Stimulated activated naive CD4-positive, alpha-beta T cell (primary cell): ENCODE results near the gene C22orf42.
"Not testable (repeated sequence)": the region's sequence is repeated elsewhere in the genome, so short reads cannot be mapped to it uniquely, and the experiment has no call there.

Experiments used
- DNase-seq, 6 experiments: peaks; one replicate each; lab custom pipeline; 2025; lab: John Stamatoyannopoulos, UW

Gene C22orf42, protein sequence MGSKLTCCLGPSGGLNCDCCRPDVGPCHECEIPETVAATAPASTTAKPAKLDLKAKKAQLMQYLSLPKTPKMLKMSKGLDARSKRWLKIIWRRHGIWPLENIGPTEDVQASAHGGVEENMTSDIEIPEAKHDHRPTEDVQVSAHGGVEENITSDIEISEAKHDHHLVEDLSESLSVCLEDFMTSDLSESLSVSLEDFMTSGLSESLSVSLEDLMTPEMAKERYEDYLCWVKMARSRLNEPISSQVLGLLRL

DNA sequence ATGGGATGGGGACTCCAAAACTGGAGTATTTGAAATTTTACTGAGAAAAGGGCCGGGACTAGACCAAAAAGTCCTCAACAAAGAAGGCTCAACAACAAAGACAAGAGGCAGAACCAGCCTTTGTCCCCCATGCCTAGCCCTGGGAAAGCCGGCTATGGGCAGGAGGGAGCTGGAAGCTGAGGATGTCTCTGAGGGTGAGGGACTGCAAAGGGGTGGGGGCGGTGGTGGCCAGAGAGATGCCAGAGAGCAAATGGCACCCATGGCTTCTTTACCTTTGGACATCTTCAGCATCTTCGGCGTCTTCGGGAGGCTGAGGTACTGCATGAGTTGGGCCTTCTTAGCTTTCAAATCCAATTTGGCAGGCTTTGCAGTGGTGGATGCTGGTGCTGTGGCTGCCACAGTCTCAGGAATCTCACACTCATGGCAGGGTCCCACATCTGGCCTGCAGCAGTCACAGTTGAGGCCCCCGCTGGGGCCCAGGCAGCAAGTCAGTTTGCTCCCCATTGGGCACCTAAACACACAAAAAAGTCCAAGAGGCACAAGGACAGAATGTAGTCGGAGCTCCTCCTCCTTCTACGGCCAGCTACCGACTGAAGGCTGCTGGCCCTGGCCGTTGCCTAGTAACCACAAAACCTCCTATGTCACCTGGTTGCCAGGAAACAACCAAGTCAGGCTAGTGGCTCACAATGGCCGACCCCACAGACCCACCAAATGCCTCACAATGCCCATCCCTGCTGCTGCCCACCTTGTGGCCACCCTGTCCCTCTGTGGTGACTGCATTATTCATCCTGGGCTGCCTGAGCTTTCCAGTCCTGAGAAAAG, at the start of gene C22orf42:
Gene C22orf42, minus strand, starts transcription at position 592 of the 822 bp plus-strand sequence. Its CDS starts 88 bp downstream, at position 504.
- no peak for DNase-seq

DNA sequence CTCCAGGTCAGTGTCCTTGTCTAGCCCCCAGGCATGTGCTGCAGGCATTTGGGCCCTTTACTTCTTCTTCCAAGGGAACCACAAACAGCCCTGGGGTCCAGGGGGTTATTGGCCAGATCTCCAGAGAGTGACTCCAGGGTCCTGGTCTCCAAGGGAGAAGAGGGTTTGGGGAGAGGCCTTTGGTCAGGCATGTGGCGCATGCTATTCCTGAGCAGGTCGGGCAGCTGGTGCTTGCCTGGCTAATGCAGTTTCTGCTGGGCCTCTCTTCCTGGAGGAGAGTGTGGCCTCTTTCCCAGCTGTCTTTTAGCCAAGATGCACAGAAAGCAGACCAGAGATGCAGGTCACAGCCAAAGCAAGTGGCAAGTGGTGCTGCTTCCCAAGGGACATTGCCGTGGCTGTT, 49.6 kb upstream of the C22orf42 start:
- DNase-seq, result no peak

DNA sequence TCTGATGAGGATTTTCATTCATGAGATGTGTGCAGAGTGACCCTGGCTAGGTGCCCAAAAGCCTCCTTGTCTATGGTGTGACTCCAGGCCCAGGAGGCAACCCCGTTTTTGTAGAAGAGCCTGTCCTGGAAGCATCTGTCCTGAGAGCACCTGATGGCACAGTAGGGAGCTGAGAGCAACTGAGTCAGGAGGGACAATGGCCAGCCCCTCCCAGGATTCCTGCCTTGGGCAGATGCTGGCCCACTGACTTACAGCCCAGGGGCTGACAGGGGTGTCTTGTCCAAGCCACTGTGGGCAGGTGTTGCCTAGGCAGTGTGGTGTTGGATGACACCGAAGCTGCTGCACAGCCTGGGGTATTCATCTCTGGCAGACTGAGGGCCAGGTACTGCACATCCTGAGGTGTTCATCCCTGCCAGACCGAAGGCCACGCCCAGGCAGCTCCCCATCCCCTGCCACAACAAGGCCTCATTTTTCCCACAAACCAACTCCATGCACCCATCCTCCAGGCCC, 48.9 kb upstream of the C22orf42 start:
- DNase-seq, result no peak

GRCh38 chr22:32206774-32207758, 48.0 kb upstream of the C22orf42 start:
- peak in 3 of 6 experiments; percentile 17 to 39 (median 36) for DNase-seq

- no peak for DNase-seq
Measured at GRCh38 chr22:32205974-32206773, 47.1 kb upstream of the C22orf42 start.

- DNase-seq, result peak in 5 of 6 experiments; percentile 26 to 84 (median 47)
Measured at GRCh38 chr22:32204856-32205722, 46.0 kb upstream of the C22orf42 start, which contains the start of gene RFPL2. RFPL2 (minus strand) TSS chr22:32205073; CDS start chr22:32202451, 2,622 bp downstream.

- peak in 4 of 6 experiments; percentile 22 to 84 (median 40) for DNase-seq
Measured at GRCh38 chr22:32204040-32204855, 45.1 kb upstream of the C22orf42 start.

GRCh38 chr22:32203181-32204039, 44.3 kb upstream of the C22orf42 start:
- DNase-seq, result peak in 2 of 6 experiments; percentile 13 to 30

- peak in 3 of 6 experiments; percentile 4 to 36 (median 31) for DNase-seq
Measured at GRCh38 chr22:32202539-32203180, 43.6 kb upstream of the C22orf42 start.

DNA sequence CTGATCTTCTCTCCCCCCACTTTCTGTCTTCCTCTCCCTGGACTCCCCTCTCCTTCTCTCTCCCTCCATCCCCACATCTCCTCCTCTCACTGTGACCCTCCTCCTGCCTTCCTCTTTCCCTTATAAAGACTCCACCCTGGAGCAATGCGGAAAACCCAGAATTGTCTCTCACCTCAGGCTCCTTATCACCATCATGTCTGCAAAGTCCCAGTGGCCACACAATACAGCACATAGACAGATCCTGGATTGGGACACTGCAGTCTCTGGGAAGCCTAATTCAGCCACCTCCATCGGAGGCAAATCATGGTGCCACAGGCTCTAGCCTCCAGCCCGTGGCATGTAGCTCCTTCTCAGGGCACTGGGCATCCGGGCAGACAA, 43.0 kb upstream of the C22orf42 start:
- no peak for DNase-seq

DNA sequence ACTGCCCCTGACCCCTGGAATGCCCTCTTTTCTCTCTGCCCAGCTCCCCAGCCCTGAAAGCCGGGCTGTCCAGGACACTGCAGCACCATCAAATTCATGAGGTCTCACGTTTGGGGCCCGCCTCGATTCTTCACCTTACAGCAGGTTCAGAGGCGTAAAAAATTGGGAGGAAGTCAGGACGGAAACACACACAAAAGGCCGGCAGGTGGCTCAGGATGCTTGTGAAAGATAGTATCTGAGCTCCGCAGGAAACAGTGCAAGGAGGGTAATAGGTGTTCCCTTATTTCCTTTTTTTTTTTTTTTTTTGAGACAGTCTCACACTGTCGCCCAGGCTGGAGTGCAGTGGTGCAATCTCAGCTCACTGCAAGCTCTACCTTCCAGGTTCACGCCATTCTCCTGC, 41.6 kb upstream of the C22orf42 start:
- peak in 3 of 6 experiments; percentile 5 to 25 (median 25) for DNase-seq

GRCh38 chr22:32199961-32200360, 40.9 kb upstream of the C22orf42 start:
- DNase-seq, result no peak

- no peak for DNase-seq
Measured at GRCh38 chr22:32199341-32199740, 40.2 kb upstream of the C22orf42 start.

DNA sequence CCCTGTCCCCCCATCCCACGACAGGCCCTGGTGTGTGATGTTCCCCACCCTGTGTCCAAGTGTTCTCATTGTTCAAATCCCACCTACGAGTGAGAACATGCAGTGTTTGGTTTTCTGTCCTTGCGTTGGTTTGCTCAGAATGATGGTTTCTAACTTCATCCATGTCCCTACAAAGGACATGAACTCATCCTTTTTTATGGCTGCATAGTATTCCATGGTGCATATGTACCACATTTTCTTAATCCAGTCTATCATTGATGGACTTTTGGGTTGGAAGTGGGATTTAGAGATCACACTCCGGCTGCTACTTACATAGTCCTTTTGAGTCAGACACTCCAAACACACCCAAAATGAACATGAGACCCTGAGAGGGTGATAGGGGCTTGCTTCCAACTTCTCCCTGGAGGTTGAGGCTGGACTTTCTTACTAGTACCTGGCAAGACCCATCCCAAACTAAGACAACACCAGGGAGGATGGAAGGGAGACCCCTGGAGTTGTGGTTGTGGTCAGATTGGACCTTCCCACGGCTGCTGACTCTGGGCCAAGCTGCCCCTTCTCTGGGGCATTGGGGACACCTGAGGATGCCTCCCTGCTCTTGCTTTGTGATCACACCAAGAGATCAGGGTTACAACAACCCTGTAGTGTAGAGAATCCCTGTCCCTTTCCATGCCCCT, 38.6 kb upstream of the C22orf42 start:
- DNase-seq, result not testable (repeated sequence)

DNA sequence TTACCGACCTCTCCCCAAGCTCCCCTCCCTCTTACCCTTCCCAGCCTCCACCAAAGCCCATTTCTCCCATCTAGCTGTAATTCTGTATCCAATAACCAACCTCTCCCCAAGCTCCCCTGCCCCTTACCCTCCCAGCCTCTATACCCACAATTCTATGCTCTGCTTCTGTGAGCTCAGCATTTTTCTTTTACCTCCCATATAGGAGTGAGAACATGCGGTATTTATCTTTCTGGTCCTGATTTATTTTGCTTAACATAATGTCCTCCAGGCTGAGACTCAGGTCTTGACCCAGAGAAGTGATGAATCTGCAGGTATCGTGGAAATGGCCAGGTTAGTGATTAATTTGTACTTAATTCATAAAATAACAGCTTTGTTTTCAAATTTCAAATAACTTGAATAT, 36.8 kb upstream of the C22orf42 start:
- DNase-seq, result not testable (repeated sequence)

- DNase-seq, result not testable (repeated sequence)
Measured at GRCh38 chr22:32193346-32193745, 34.2 kb upstream of the C22orf42 start.

- not testable (repeated sequence) for DNase-seq
Measured at GRCh38 chr22:32191021-32191420, 31.9 kb upstream of the C22orf42 start.
